HCT116 (cell line): ENCODE measurements around the gene BTBD10. TPM values are rescaled to one million over a fixed set of nuclear protein-coding genes. Genes with fewer than 3 reads are reported as not detected.

ENCODE experiments used
- ATAC-seq: fragments of 200-7000 bp; cut with Tn5 transposase; 2 replicates; pipeline ENCODE4 v1.9.1; 2020; ENCODE audit warnings: mild to moderate bottlenecking, moderate library complexity
- BruUV-seq: library from RNA; stranded (reverse); fragments of 400-500 nt; replicated peaks from 2 replicates; lab custom pipeline; 2021; lab: Mats Ljungman, UMichigan
- CTCF ChIA-PET: fragments of 300-600 bp; sonication (Branson Sonifier 250); formaldehyde crosslinking; loops from one replicate; lab custom pipeline; 2021; ENCODE audit warnings: antibody characterized with exemption; lab: Charles Lee
- POLR2A ChIA-PET: fragments of 300-600, 350-600 bp; sonication (Branson Sonifier 250); formaldehyde crosslinking; loops from one replicate; lab custom pipeline; 2021; ENCODE audit warnings: antibody characterized with exemption; lab: Charles Lee
- RAD21 ChIA-PET, 2 experiments: fragments of 300-600 bp; sonication (Branson Sonifier 250); formaldehyde crosslinking; loops; one replicate each; lab custom pipeline; 2023; ENCODE audit warnings: low total read pairs in 2 of 2; ENCODE audit not compliant: uncharacterized antibody in 2 of 2, unreplicated experiment in 2 of 2, low non-redundant PET in 1 of 2; lab: Charles Lee
- DNase-seq: peaks from one replicate; pipeline ENCODE4 v3.0.0-alpha.2; 2010; ENCODE audit warnings: low read depth, low spot score
- H2AFZ ChIP-seq: fragments of 200-600 bp; shearing (Covaris generic), sonication (generic); 2 replicates; pipeline ENCODE4 v1.6.1; 2017; ENCODE audit warnings: low read depth, mixed run types, mixed read lengths, antibody characterized with exemption, low read length; ENCODE audit not compliant: poor library complexity, severe bottlenecking
- H3K27ac ChIP-seq: 2 replicates; pipeline ENCODE4 v1.5.1; 2012; ENCODE audit warnings: low read depth, low read length
- H3K27me3 ChIP-seq: fragments of 200-600 bp; sonication (generic); 2 replicates; pipeline ENCODE4 v1.6.1; 2016; ENCODE audit warnings: mixed run types, low read length, mixed read lengths; ENCODE audit not compliant: insufficient read depth
- H3K36me3 ChIP-seq, 2 experiments: fragments of 200-500 bp in 1 of 2; fragments of 200-600 bp in 1 of 2; sonication (Bioruptor generic) in 1 of 2; sonication (generic) in 1 of 2; 2 replicates each; pipeline versions ENCODE4 v1.5.1 to v1.6.1; 2014 to 2016; ENCODE audit warnings: low read length in 2 of 2, inconsistent platforms in 1 of 2, mixed read lengths in 1 of 2, mixed run types in 1 of 2; ENCODE audit not compliant: insufficient read depth in 2 of 2, control insufficient read depth in 1 of 2
- H3K4me1 ChIP-seq, 2 experiments: fragments of 200-600 bp in 1 of 2; sonication (generic) in 1 of 2; 2 replicates each; pipeline versions ENCODE4 v1.5.1 to v1.6.1; 2012 to 2017; ENCODE audit warnings: low read length in 2 of 2, inconsistent platforms in 1 of 2, mild to moderate bottlenecking in 1 of 2, mixed read lengths in 1 of 2, mixed run types in 1 of 2, moderate library complexity in 1 of 2; ENCODE audit not compliant: insufficient read depth in 2 of 2, control insufficient read depth in 1 of 2
- H3K4me2 ChIP-seq: fragments of 200-600 bp; sonication (generic); 2 replicates; pipeline ENCODE4 v1.6.1; 2017; ENCODE audit warnings: mixed run types, low read length, mixed read lengths
- H3K4me3 ChIP-seq, 2 experiments: fragments of 200-600 bp in 1 of 2; sonication (generic) in 1 of 2; replicated peaks in 1 of 2; 2 replicates each; pipeline ENCODE4 v1.5.1; 2011 to 2016; ENCODE audit warnings: low read length in 2 of 2, control low read depth in 1 of 2, low read depth in 1 of 2, mild to moderate bottlenecking in 1 of 2, mixed read lengths in 1 of 2, mixed run types in 1 of 2
- H3K79me2 ChIP-seq: fragments of 200-600 bp; sonication (generic); 2 replicates; pipeline ENCODE4 v1.6.1; 2017; ENCODE audit warnings: mild to moderate bottlenecking, mixed run types, low read length, moderate library complexity, mixed read lengths; ENCODE audit not compliant: insufficient read depth
- H3K9ac ChIP-seq: fragments of 200-600 bp; sonication (generic); 2 replicates; pipeline ENCODE4 v1.6.1; 2016; ENCODE audit warnings: low read length, mixed read lengths
- H3K9me2 ChIP-seq: fragments of 200-600 bp; sonication (generic), shearing (Covaris generic); 2 replicates; pipeline ENCODE4 v1.6.1; 2017; ENCODE audit warnings: mixed run types, mild to moderate bottlenecking, moderate library complexity; ENCODE audit not compliant: insufficient read depth
- H3K9me3 ChIP-seq, 2 experiments: fragments of 200-500 bp in 1 of 2; fragments of 200-600 bp in 1 of 2; sonication (Bioruptor generic) in 1 of 2; sonication (generic) in 1 of 2; 2 replicates each; pipeline ENCODE4 v1.6.1; 2014 to 2017; ENCODE audit warnings: low read length in 2 of 2, mixed read lengths in 2 of 2, inconsistent platforms in 1 of 2, low read depth in 1 of 2, mild to moderate bottlenecking in 1 of 2, mixed run types in 1 of 2, moderate library complexity in 1 of 2; ENCODE audit not compliant: control insufficient read depth in 1 of 2, insufficient read depth in 1 of 2
- H4K20me1 ChIP-seq: fragments of 200-600 bp; sonication (generic), shearing (Covaris generic); 2 replicates; pipeline ENCODE4 v1.6.1; 2017; ENCODE audit warnings: mixed run types, mild to moderate bottlenecking, moderate library complexity; ENCODE audit not compliant: insufficient read depth
- CBX3 ChIP-seq: IDR thresholded peaks from 2 replicates; pipeline ENCODE4 v1.6.1; 2012; ENCODE audit warnings: low read depth
- FOSL1 ChIP-seq: IDR thresholded peaks from 2 replicates; pipeline ENCODE4 v1.6.1; 2012; ENCODE audit warnings: low read depth
- POLR2AphosphoS5 ChIP-seq: IDR thresholded peaks from 2 replicates; pipeline ENCODE4 v1.6.1; 2011; ENCODE audit warnings: mild to moderate bottlenecking, low read depth, low read length, moderate library complexity
- SRF ChIP-seq: IDR thresholded peaks from 2 replicates; pipeline ENCODE4 v1.6.1; 2012; ENCODE audit warnings: low read depth
- ZNF274 ChIP-seq: fragments of 200-500 bp; sonication (Bioruptor generic); IDR thresholded peaks from 2 replicates; pipeline ENCODE4 v1.6.1; 2014; ENCODE audit warnings: mild to moderate bottlenecking, low read depth, low read length, inconsistent platforms
- intact Hi-C: fragments of 100-400 bp; cut with micrococcal nuclease; formaldehyde crosslinking; loops from 2 replicates; pipeline ENCODE4 v1.10.0; 2022
- total RNA-seq: library from RNA; stranded (reverse); gene quantifications from one replicate; pipeline ENCODE4 v1.2.1, GENCODE V29; 2021; ENCODE audit not compliant: unreplicated experiment
- TF ChIP-seq, protein P1 (sequence below): IDR thresholded peaks from 2 replicates; pipeline ENCODE4 v1.6.1; 2011; ENCODE audit warnings: mild to moderate bottlenecking, low read length, moderate library complexity; ENCODE audit not compliant: insufficient replicate concordance; ENCODE audit errors: extremely low read depth
- TF ChIP-seq, protein P2 (sequence below): IDR thresholded peaks from 2 replicates; pipeline ENCODE4 v1.6.1; 2012; ENCODE audit warnings: low read depth

BTBD10 gene
- total RNA-seq, 1 experiment from 2014 or later: 17.0 TPM

DNA sequence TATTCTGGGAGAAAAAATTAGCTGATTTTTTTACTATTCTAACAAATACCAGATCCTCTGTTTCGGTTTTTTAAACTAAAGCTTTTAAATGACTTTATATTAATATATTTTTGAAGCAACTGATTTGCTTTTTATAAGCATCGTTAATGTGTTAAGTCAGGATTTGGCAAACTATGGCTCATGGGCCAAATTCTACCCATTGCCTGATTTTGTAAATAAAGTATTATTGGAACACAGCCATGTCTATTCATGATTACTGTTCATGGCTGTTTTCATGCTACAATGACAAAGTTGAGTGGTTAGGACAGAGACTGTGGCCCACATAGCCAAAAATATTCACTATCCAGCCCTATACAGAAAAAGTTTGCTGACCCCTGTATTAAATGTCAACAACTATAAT lies 29.6 kb downstream of the BTBD10 start:
- intact Hi-C loops: no loop called here
- H2AFZ ChIP-seq: no peak overlapping the region
- TF ChIP-seq, protein P1, sequence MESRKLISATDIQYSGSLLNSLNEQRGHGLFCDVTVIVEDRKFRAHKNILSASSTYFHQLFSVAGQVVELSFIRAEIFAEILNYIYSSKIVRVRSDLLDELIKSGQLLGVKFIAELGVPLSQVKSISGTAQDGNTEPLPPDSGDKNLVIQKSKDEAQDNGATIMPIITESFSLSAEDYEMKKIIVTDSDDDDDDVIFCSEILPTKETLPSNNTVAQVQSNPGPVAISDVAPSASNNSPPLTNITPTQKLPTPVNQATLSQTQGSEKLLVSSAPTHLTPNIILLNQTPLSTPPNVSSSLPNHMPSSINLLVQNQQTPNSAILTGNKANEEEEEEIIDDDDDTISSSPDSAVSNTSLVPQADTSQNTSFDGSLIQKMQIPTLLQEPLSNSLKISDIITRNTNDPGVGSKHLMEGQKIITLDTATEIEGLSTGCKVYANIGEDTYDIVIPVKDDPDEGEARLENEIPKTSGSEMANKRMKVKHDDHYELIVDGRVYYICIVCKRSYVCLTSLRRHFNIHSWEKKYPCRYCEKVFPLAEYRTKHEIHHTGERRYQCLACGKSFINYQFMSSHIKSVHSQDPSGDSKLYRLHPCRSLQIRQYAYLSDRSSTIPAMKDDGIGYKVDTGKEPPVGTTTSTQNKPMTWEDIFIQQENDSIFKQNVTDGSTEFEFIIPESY: no peak
- TF ChIP-seq POLR2AphosphoS5 (no peak), FOSL1 (no peak), ZNF274 (no peak), SRF (no peak), CBX3 (no peak)
- TF ChIP-seq, protein P2, sequence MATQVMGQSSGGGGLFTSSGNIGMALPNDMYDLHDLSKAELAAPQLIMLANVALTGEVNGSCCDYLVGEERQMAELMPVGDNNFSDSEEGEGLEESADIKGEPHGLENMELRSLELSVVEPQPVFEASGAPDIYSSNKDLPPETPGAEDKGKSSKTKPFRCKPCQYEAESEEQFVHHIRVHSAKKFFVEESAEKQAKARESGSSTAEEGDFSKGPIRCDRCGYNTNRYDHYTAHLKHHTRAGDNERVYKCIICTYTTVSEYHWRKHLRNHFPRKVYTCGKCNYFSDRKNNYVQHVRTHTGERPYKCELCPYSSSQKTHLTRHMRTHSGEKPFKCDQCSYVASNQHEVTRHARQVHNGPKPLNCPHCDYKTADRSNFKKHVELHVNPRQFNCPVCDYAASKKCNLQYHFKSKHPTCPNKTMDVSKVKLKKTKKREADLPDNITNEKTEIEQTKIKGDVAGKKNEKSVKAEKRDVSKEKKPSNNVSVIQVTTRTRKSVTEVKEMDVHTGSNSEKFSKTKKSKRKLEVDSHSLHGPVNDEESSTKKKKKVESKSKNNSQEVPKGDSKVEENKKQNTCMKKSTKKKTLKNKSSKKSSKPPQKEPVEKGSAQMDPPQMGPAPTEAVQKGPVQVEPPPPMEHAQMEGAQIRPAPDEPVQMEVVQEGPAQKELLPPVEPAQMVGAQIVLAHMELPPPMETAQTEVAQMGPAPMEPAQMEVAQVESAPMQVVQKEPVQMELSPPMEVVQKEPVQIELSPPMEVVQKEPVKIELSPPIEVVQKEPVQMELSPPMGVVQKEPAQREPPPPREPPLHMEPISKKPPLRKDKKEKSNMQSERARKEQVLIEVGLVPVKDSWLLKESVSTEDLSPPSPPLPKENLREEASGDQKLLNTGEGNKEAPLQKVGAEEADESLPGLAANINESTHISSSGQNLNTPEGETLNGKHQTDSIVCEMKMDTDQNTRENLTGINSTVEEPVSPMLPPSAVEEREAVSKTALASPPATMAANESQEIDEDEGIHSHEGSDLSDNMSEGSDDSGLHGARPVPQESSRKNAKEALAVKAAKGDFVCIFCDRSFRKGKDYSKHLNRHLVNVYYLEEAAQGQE: no peak
- no peak for DNase-seq
- H3K9ac ChIP-seq: no peak overlapping the region
- POLR2A ChIA-PET: no interaction called here
- H3K36me3 ChIP-seq: no peaks in the 10 kb centered on the region
- H3K4me1 ChIP-seq: no peaks in the 10 kb centered on the region
- RAD21 ChIA-PET: no interaction called here
- H4K20me1 ChIP-seq: no peaks in the 10 kb centered on the region; the same call in 1 of the 2 replicates
- H3K27ac ChIP-seq: no peak overlapping the region
- CTCF ChIA-PET: no interaction called here
- peaks cover 1% of the 10 kb centered on the region; the same call in 1 of the 2 replicates for H3K79me2 ChIP-seq
- no peaks in the 10 kb centered on the region for H3K9me2 ChIP-seq
- no TSS peak for BruUV-seq
- no peak for ATAC-seq
- no peaks in the 10 kb centered on the region for H3K9me3 ChIP-seq
- H3K4me2 ChIP-seq: no peak overlapping the region
- H3K4me3 ChIP-seq: no peak overlapping the region
- no peaks in the 10 kb centered on the region for H3K27me3 ChIP-seq
